SK-N-SH (cell line): ENCODE results near the gene ST8SIA4. TPM values are rescaled to one million over a fixed set of nuclear protein-coding genes. Genes with fewer than 3 reads are reported as not detected.

Experiments used
- CTCF ChIA-PET: fragments of 300-600, 350-600 bp; formaldehyde crosslinking; extraction: SDS; loops from one replicate; lab custom pipeline; 2021; lab: Yijun Ruan, JAX
- POLR2A ChIA-PET: fragments of 350-600 bp; sonication (Branson Sonifier 250); formaldehyde crosslinking; extraction: SDS; loops from one replicate; lab custom pipeline; 2020; ENCODE audit warnings: antibody characterized with exemption, inconsistent platforms; lab: Yijun Ruan, JAX
- DNase-seq: peaks from one replicate; pipeline ENCODE4 v3.0.0; 2012
- H2AFZ ChIP-seq: fragments of 200-600 bp; sonication (generic); 2 replicates; pipeline ENCODE4 v1.8.1; 2016; ENCODE audit warnings: antibody characterized with exemption, mild to moderate bottlenecking, low read depth
- H3F3A ChIP-seq: fragments of 200-600 bp; sonication (generic); replicated peaks from 2 replicates; pipeline ENCODE3; 2016; ENCODE audit warnings: antibody characterized with exemption, mild to moderate bottlenecking; ENCODE audit not compliant: insufficient read depth
- H3K27ac ChIP-seq, 2 experiments: fragments of 200-500 bp in 1 of 2; fragments of 200-600 bp in 1 of 2; sonication (Bioruptor generic) in 1 of 2; sonication (generic), shearing (Covaris generic) in 1 of 2; 2 replicates each; pipeline versions ENCODE4 v1.5.1 to v1.6.1; 2014 to 2016; ENCODE audit warnings: low read depth in 2 of 2, inconsistent platforms in 1 of 2, low read length in 1 of 2, mild to moderate bottlenecking in 1 of 2, mixed read lengths in 1 of 2
- H3K27me3 ChIP-seq: fragments of 200-600 bp; sonication (generic), shearing (Covaris generic); 2 replicates; pipeline ENCODE4 v1.6.1; 2016; ENCODE audit warnings: mixed run types; ENCODE audit not compliant: insufficient read depth
- H3K36me3 ChIP-seq, 2 experiments: fragments of 200-500 bp in 1 of 2; fragments of 200-600 bp in 1 of 2; sonication (Bioruptor generic) in 1 of 2; sonication (generic) in 1 of 2; replicated peaks in 1 of 2; 2 replicates each; pipeline versions ENCODE3 to v1.5.1; 2014 to 2016; ENCODE audit warnings: low read length in 1 of 2, mild to moderate bottlenecking in 1 of 2; ENCODE audit not compliant: insufficient read depth in 2 of 2, control insufficient read depth in 1 of 2
- H3K4me1 ChIP-seq, 2 experiments: fragments of 200-500 bp in 1 of 2; fragments of 200-600 bp in 1 of 2; sonication (Bioruptor generic) in 1 of 2; sonication (generic), shearing (Covaris generic) in 1 of 2; 2 replicates each; pipeline versions ENCODE4 v1.5.1 to v1.6.1; 2014 to 2016; ENCODE audit warnings: low read depth in 1 of 2, low read length in 1 of 2, mixed run types in 1 of 2; ENCODE audit not compliant: insufficient read depth in 2 of 2, control insufficient read depth in 1 of 2
- H3K4me2 ChIP-seq: fragments of 200-600 bp; sonication (generic), shearing (Covaris generic); 2 replicates; pipeline ENCODE4 v1.6.1; 2017; ENCODE audit warnings: mixed run types
- H3K4me3 ChIP-seq, 2 experiments: fragments of 200-500 bp in 1 of 2; fragments of 200-600 bp in 1 of 2; sonication (Bioruptor generic) in 1 of 2; sonication (generic), shearing (Covaris generic) in 1 of 2; 2 replicates each; pipeline versions ENCODE4 v1.5.1 to v1.8.1; 2014 to 2016; ENCODE audit warnings: low read depth in 2 of 2, inconsistent platforms in 1 of 2, low read length in 1 of 2, mild to moderate bottlenecking in 1 of 2, mixed read lengths in 1 of 2, moderate library complexity in 1 of 2
- H3K79me2 ChIP-seq: fragments of 200-600 bp; sonication (generic); 2 replicates; pipeline ENCODE4 v1.8.1; 2017; ENCODE audit warnings: mild to moderate bottlenecking; ENCODE audit not compliant: insufficient read depth
- H3K9ac ChIP-seq: fragments of 200-600 bp; sonication (generic); 2 replicates; pipeline ENCODE4 v1.6.1; 2017; ENCODE audit warnings: mixed run types
- H3K9me2 ChIP-seq: fragments of 200-600 bp; sonication (generic); 2 replicates; pipeline ENCODE4 v1.6.1; 2017; ENCODE audit warnings: mixed run types
- H3K9me3 ChIP-seq: fragments of 200-600 bp; sonication (generic); 2 replicates; pipeline ENCODE4 v1.6.1; 2017; ENCODE audit warnings: mixed run types, mild to moderate bottlenecking, moderate library complexity
- H4K20me1 ChIP-seq: fragments of 200-600 bp; sonication (generic); 2 replicates; pipeline ENCODE4 v1.6.1; 2017; ENCODE audit warnings: mild to moderate bottlenecking, mixed run types; ENCODE audit not compliant: insufficient read depth
- CHD2 ChIP-seq: fragments of 150-350 bp; IDR thresholded peaks from 2 replicates; pipeline ENCODE4 v1.6.1; 2018; ENCODE audit warnings: low read length; ENCODE audit not compliant: partially characterized antibody
- ELF1 ChIP-seq: IDR thresholded peaks from 2 replicates; pipeline ENCODE4 v1.4.0; 2012
- EP300 ChIP-seq, 2 experiments: IDR thresholded peaks; 2 replicates each; pipeline versions ENCODE4 v1.4.0 to v1.6.1; 2012; ENCODE audit warnings: borderline replicate concordance in 1 of 2, low read depth in 1 of 2, low read length in 1 of 2
- EZH2phosphoT487 ChIP-seq: fragments of 200-600 bp; sonication (generic); IDR thresholded peaks from 2 replicates; pipeline ENCODE4 v1.6.1; 2017; ENCODE audit warnings: low read depth, mixed run types, mild to moderate bottlenecking, antibody characterized with exemption, moderate library complexity, borderline replicate concordance
- FOSL2 ChIP-seq: IDR thresholded peaks from 2 replicates; pipeline ENCODE4 v1.4.0; 2012; ENCODE audit warnings: low read depth, mild to moderate bottlenecking, moderate library complexity, borderline replicate concordance
- FOXJ3 ChIP-seq: sonication (generic); formaldehyde crosslinking; IDR thresholded peaks from 2 replicates; pipeline ENCODE4 v1.5.1; 2020; ENCODE audit warnings: mild to moderate bottlenecking, missing genetic modification reagents
- FOXM1 ChIP-seq: IDR thresholded peaks from 2 replicates; pipeline ENCODE4 v1.4.0; 2012; ENCODE audit warnings: low read depth, mild to moderate bottlenecking
- GABPA ChIP-seq: IDR thresholded peaks from 2 replicates; pipeline ENCODE4 v1.4.0; 2012; ENCODE audit warnings: low read depth, mild to moderate bottlenecking
- JUND ChIP-seq: IDR thresholded peaks from 2 replicates; pipeline ENCODE4 v1.4.0; 2012
- MAX ChIP-seq: IDR thresholded peaks from 2 replicates; pipeline ENCODE4 v1.4.0; 2012; ENCODE audit warnings: low read depth
- MEF2A ChIP-seq: IDR thresholded peaks from 2 replicates; pipeline ENCODE4 v1.4.0; 2012; ENCODE audit warnings: low read depth, borderline replicate concordance
- MXI1 ChIP-seq: IDR thresholded peaks from 2 replicates; pipeline ENCODE4 v1.6.1; 2012; ENCODE audit warnings: mild to moderate bottlenecking, low read depth, low read length, improper control_type of control experiment
- NRF1 ChIP-seq: IDR thresholded peaks from 2 replicates; pipeline ENCODE4 v1.6.1; 2012; ENCODE audit warnings: low read depth, mild to moderate bottlenecking, low read length
- POLR2AphosphoS5 ChIP-seq: IDR thresholded peaks from 2 replicates; pipeline ENCODE4 v1.6.1; 2012; ENCODE audit warnings: low read depth, low read length
- RAD21 ChIP-seq: IDR thresholded peaks from 2 replicates; pipeline ENCODE4 v1.6.1; 2012; ENCODE audit warnings: mild to moderate bottlenecking, low read length
- RCOR1 ChIP-seq: fragments of 150-350 bp; IDR thresholded peaks from 2 replicates; pipeline ENCODE4 v1.6.1; 2017; ENCODE audit warnings: antibody characterized with exemption, low read length
- RFX5 ChIP-seq: IDR thresholded peaks from 2 replicates; pipeline ENCODE4 v1.6.1; 2012; ENCODE audit warnings: mild to moderate bottlenecking, improper control_type of control experiment, low read length
- RXRA ChIP-seq: IDR thresholded peaks from 2 replicates; pipeline ENCODE4 v1.4.0; 2012; ENCODE audit warnings: low read depth, mild to moderate bottlenecking, borderline replicate concordance
- SMC3 ChIP-seq: IDR thresholded peaks from 2 replicates; pipeline ENCODE4 v1.6.1; 2012; ENCODE audit warnings: low read depth, low read length, improper control_type of control experiment
- TEAD4 ChIP-seq: IDR thresholded peaks from 2 replicates; pipeline ENCODE4 v1.4.0; 2012; ENCODE audit warnings: mild to moderate bottlenecking, borderline replicate concordance; ENCODE audit not compliant: insufficient read depth
- USF1 ChIP-seq: IDR thresholded peaks from 2 replicates; pipeline ENCODE4 v1.4.0; 2012; ENCODE audit warnings: low read depth, borderline replicate concordance
- USF2 ChIP-seq: fragments of 150-350 bp; IDR thresholded peaks from 2 replicates; pipeline ENCODE4 v1.6.1; 2017; ENCODE audit warnings: antibody characterized with exemption, low read length, low read depth, borderline replicate concordance
- YY1 ChIP-seq: IDR thresholded peaks from 2 replicates; pipeline ENCODE4 v1.4.0; 2012; ENCODE audit warnings: low read depth, mild to moderate bottlenecking
- ZBTB33 ChIP-seq: IDR thresholded peaks from 2 replicates; pipeline ENCODE4 v1.4.0; 2012; ENCODE audit warnings: low read depth, borderline replicate concordance
- WGBS: methylation state at CpG from one replicate; pipeline ENCODE4 v1.1.6; 2017; ENCODE audit warnings: low lambda C conversion rate; 5-methylcytosine and 5-hydroxymethylcytosine counted together
- polyA plus RNA-seq, 3 experiments: library from polyadenylated mRNA; depleted of rRNA; stranded (reverse); fragments of >200 nt; gene quantifications; 2 replicates each; pipeline ENCODE4 v1.2.3, GENCODE V29; 2012

Gene ST8SIA4
- polyA plus RNA-seq, 1 of the 3 experiments (the other 2 are of a cell fraction) = 0.02 TPM

- no peak overlapping the region; the same call in 1 of the 2 replicates for H2AFZ ChIP-seq
- ChIA-PET CTCF (interaction anchor here (0.7 kb wide), 1 partner anchor 18 kb away, joined by 4 read pairs; no protein-coding TSS in a partner anchor), POLR2A (no interaction called here)
- no peaks in the 10 kb centered on the region for H3F3A ChIP-seq
- H3K9me2 ChIP-seq = no peaks in the 10 kb centered on the region
- no peaks in the 10 kb centered on the region for H3K79me2 ChIP-seq
- no peak overlapping the region for H3K4me2 ChIP-seq
- DNase-seq = no peak
- H3K27ac ChIP-seq = no peak overlapping the region
- no peak for TF ChIP-seq FOSL2
- TF ChIP-seq JUND = no peak
- TF ChIP-seq FOXJ3 (CRISPR knock-in tag) = no peak
- TF ChIP-seq YY1 = no peak
- no peak for TF ChIP-seq ELF1
- TF ChIP-seq RXRA = no peak
- no peak for TF ChIP-seq RFX5
- no peak for TF ChIP-seq MEF2A
- no peak for TF ChIP-seq MAX
- TF ChIP-seq CHD2 = no peak
- no peak for TF ChIP-seq MXI1
- TF ChIP-seq NRF1 = no peak
- TF ChIP-seq USF2 = no peak
- TF ChIP-seq GABPA = no peak
- no peaks in the 10 kb centered on the region for H3K4me1 ChIP-seq
- H3K36me3 ChIP-seq = no peaks in the 10 kb centered on the region
- no peaks in the 10 kb centered on the region for H4K20me1 ChIP-seq
- WGBS = 67% methylated on average over 1 of the region's 1 CpG
- no peak overlapping the region for H3K4me3 ChIP-seq
- no peaks in the 10 kb centered on the region for H3K9me3 ChIP-seq
- H3K9ac ChIP-seq = no peak overlapping the region
- no peaks in the 10 kb centered on the region for H3K27me3 ChIP-seq
Observed at GRCh38 chr5:100855295-100855694, 47.8 kb downstream of the ST8SIA4 start.

- Histone ChIP-seq H3K27me3 (no peaks in the 10 kb centered on the region), H2AFZ (no peak overlapping the region; the same call in 1 of the 2 replicates), H3K4me3 (no peak overlapping the region), H3F3A (no peaks in the 10 kb centered on the region), H3K9me3 (no peaks in the 10 kb centered on the region), H3K36me3 (no peaks in the 10 kb centered on the region), H3K27ac (no peak overlapping the region), H4K20me1 (no peaks in the 10 kb centered on the region), H3K9me2 (no peaks in the 10 kb centered on the region), H3K9ac (no peak overlapping the region), H3K4me1 (no peaks in the 10 kb centered on the region), H3K4me2 (no peak overlapping the region), H3K79me2 (no peaks in the 10 kb centered on the region)
- CTCF ChIA-PET = no interaction called here
- DNase-seq = no peak
- POLR2A ChIA-PET = no interaction called here
- no peak for TF ChIP-seq USF1
- no peak for TF ChIP-seq RCOR1
- no peak for TF ChIP-seq TEAD4
- TF ChIP-seq ZBTB33 = no peak
- no peak for TF ChIP-seq EZH2phosphoT487
- no peak for TF ChIP-seq MXI1
- TF ChIP-seq EP300 (IDR thresholded peaks at IDR 0.05; ENCODE audit: borderline replicate concordance in 1 of 2, low read depth in 1 of 2, low read length in 1 of 2) = no peak
- no peak for TF ChIP-seq SMC3
- TF ChIP-seq RXRA = no peak
- TF ChIP-seq ELF1 = no peak
- TF ChIP-seq RFX5 = no peak
- no peak for TF ChIP-seq FOSL2
- no peak for TF ChIP-seq FOXJ3 (CRISPR knock-in tag)
- TF ChIP-seq NRF1 = no peak
- TF ChIP-seq FOXM1 = no peak
- TF ChIP-seq RAD21 = no peak
- TF ChIP-seq POLR2AphosphoS5 = no peak
Observed at GRCh38 chr5:100854591-100854990, 48.5 kb downstream of the ST8SIA4 start.
